ENCODE results near the gene SLC45A1. TPM values are rescaled to one million over a fixed set of nuclear protein-coding genes. Genes with fewer than 3 reads are reported as not detected.
A peak's percentile ranks its signal among the peaks of the same experiment; 100 is the strongest.
"Not testable (repeated sequence)": the region's sequence is repeated elsewhere in the genome, so short reads cannot be mapped to it uniquely, and the experiment has no call there.

Gene SLC45A1
- total RNA-seq (2014; rRNA removed; shearing (Covaris generic)) = 0.92 and 1.4 TPM in 2 replicates
- 0.42 TPM in 1 of 2 replicates, not detected in the other for polyA plus RNA-seq (2014; cell fraction: nucleus; rRNA removed)

- peak; percentile 29 for DNase-seq (ENCODE audit: extremely low read depth, low read depth)
These were observed at the start of gene SLC45A1 for GRCh38 chr1:8317647-8318381. TSS of gene SLC45A1 (plus strand) at chr1:8318114. CDS start at chr1:8324330, 6,216 bp downstream.

GRCh38 chr1:8273036-8273435, 44.9 kb upstream of the SLC45A1 start:
- no peak for DNase-seq (ENCODE audit: extremely low read depth, low read depth)

DNA sequence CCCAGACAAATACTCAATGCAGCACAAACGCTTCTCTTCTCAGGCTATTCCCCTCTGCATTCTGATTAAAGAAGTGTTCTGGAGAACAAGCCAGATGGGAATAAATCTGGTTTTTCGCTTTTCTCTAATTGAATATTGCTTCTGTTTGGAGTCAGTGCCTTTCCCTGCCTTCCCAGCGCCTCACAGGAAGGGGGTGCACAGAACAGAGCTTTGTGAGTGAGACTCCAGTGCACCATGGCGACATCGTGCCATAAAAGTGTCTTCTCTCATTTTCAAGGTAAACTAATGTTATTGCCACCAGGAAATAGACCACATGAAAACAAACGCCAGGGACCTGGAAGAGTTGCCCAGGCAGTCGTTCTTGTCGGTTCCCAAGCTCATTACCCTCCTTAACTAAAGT, 43.6 kb upstream of the SLC45A1 start:
- DNase-seq (ENCODE audit: extremely low read depth, low read depth) = no peak

DNA sequence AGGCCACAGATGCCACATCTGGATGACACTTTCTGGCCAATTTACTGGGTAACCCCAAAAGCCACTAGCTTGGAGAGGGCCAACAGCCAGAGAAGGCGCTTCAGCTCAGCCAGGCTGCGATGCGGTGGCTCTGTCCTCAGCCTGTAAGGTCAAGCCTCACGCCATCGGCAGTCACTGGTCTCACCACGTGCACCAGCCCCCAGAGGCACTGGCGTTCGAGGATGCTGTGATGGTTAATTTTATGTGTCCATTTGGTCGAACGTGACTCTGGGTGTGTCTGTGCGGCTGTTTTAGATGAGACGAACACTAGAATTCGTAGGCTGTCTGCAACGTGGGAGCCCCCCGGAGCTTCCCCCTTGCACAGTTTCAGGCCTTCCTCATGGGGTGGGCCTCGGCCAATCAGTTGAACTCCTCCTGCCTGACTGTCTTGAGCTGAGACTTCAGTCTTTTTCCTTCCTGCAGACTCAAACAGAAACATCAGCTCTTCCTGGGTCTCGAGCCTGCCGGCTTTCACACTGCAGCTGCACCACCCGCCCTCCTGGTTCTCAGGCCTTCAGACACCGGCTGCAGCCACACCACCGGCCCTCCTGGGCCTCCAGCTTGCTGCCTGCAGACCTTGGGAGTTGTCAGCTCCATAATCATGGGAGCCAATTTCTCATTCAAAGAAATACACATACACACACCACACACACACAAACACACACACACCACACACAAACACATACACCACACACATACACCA, 41.6 kb upstream of the SLC45A1 start:
- no peak for DNase-seq (ENCODE audit: extremely low read depth, low read depth)

GRCh38 chr1:8276932-8277331, 41.0 kb upstream of the SLC45A1 start:
- DNase-seq (ENCODE audit: extremely low read depth, low read depth) = no peak

DNA sequence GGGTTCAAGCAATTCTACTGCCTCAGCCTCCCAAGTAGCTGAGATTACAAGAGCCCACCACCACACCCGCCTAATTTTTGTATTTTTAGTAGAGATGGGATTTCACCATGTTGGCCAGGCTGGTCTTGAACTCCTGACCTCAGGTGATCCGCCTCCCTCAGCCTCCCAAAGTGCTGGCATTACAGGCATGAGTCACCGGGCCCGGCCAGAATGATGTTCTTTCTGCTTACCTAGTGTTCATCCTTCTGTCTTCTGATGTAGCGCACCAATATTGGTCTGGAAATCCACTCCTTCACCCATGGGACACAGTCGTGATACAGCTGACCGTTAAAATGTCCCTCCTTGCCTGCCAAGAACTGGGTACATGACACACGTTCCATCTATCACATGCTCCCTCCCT, 39.2 kb upstream of the SLC45A1 start:
- not testable (repeated sequence) for DNase-seq (ENCODE audit: extremely low read depth, low read depth)

- DNase-seq (ENCODE audit: extremely low read depth, low read depth) = no peak
These were observed 35.9 kb upstream of the SLC45A1 start for GRCh38 chr1:8281843-8282509.

GRCh38 chr1:8283058-8283884, 34.6 kb upstream of the SLC45A1 start:
- DNase-seq (ENCODE audit: extremely low read depth, low read depth) = no peak

- DNase-seq (ENCODE audit: extremely low read depth, low read depth) = no peak
These were observed 33.8 kb upstream of the SLC45A1 start for GRCh38 chr1:8284127-8284526.

GRCh38 chr1:8285103-8285502, 32.8 kb upstream of the SLC45A1 start:
- DNase-seq (ENCODE audit: extremely low read depth, low read depth) = no peak

DNA sequence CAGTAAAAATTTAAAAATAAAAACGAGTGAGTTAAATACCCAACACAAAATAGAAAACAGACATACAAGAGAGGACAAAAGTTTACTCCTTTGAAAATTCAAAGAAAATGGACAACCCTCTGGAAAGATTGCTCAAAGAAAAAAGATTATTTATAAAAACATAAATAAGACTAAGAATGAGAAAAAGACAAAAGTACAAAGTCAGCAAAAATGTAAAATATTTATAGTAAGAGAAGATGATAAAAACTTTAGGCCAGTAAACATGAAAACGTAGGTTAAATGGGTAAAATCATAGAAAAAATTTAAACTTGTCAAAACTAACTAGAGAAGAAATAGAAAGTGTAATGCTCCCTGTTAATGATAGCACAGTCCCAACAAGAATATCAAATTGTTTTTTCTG, 31.9 kb upstream of the SLC45A1 start:
- no peak for DNase-seq (ENCODE audit: extremely low read depth, low read depth)

- DNase-seq (ENCODE audit: extremely low read depth, low read depth) = no peak
These were observed 24.8 kb upstream of the SLC45A1 start for GRCh38 chr1:8293118-8293517.

DNA sequence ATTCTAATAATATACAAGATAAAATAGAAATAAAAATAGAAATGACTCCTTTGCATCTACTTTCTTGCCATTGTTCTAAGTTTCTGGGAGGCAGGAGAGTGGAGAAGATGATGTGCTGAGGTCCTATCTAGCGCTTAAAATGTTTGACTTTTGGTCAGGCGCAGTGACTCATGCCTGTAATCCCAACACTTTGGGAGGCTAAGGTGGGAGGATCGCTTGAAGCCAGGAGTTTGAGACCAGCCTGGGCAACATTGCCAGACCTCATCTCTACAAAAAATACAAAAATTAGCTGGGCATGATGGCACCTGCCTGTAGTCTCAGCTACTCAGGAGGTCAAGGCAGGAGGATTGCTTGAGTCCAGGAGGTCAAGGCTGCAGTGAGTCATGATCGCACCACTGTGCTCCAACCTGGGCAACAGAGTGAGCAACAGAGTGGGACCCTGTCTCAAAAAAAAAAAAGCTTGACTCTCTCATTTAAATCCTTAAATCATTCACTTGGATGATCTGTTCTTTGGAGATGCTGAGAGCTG, 24.2 kb upstream of the SLC45A1 start:
- DNase-seq (ENCODE audit: extremely low read depth, low read depth) = no peak

GRCh38 chr1:8294170-8294697, 23.7 kb upstream of the SLC45A1 start:
- no peak for DNase-seq (ENCODE audit: extremely low read depth, low read depth)

- no peak for DNase-seq (ENCODE audit: extremely low read depth, low read depth)
These were observed 20.7 kb upstream of the SLC45A1 start for GRCh38 chr1:8297245-8297644.

GRCh38 chr1:8299963-8300362, 18.0 kb upstream of the SLC45A1 start:
- no peak for DNase-seq (ENCODE audit: extremely low read depth, low read depth)

GRCh38 chr1:8302081-8302956, 15.6 kb upstream of the SLC45A1 start:
- no peak for DNase-seq (ENCODE audit: extremely low read depth, low read depth)

GRCh38 chr1:8303141-8303540, 14.8 kb upstream of the SLC45A1 start:
- no peak for DNase-seq (ENCODE audit: extremely low read depth, low read depth)

DNA sequence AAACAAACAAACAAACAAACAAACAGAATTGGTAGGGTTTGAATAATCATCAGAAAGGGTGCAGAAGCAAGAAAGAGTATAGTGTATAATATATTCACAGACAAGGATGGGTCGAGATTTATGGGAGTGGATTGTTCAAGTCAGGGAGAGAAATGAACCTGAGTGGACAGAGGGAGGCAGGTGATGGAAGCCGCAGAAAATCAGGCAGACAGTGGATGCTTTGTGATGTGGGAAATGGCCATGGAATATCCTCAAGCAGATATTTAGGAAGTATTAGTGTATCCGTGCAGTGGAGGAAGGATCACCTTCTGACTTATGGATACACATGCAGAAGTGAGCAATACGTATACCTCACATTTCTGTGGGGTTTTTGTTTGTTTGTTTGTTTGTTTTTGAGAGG, 14.0 kb upstream of the SLC45A1 start:
- no peak for DNase-seq (ENCODE audit: extremely low read depth, low read depth)
